Stimulated activated CD4-positive, alpha-beta T cell treated with anti-CD3 and anti-CD28 coated beads, TNF-alpha, amount 100 ng/mL, for 24 hours (primary cell): ENCODE data around the gene NAA80.

Source experiments
- DNase-seq, 3 experiments: peaks; one replicate each; pipeline ENCODE4 v3.0.0-alpha.2; 2020; ENCODE audit warnings: low read depth in 3 of 3

NAA80 gene

DNA sequence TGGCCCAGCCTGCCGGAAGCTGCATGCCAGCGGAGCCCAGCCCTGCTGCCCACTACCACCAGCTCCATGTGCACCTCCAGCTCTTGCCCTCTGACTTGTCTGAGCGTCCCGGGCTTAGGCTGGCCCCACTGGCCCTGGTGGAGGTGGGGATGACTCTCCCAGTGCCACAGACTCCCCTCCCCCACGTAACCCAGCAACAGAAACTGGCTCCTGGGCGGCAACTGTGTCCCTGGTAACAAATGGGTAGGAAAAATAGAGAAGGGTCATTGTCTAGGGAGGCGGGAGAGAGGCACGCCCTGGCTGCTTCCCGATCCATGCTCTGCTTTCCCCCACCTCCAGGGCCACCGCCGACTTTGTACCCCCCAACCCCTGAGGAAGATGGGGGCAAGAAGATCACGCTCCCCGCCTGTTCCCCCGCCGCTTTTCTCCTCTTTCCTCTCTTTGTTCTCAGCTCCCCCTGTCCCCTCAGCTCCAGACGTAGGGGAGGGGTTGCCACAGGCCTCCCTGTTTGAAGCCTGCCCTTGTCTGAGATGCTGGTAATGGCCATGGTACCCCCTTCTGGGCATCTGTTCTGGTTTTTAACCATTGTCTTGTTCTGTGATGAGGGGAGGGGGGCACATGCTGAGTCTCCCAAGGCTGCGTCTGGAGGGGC lies 41.0 kb downstream of the NAA80 start:
- no peak for DNase-seq

DNA sequence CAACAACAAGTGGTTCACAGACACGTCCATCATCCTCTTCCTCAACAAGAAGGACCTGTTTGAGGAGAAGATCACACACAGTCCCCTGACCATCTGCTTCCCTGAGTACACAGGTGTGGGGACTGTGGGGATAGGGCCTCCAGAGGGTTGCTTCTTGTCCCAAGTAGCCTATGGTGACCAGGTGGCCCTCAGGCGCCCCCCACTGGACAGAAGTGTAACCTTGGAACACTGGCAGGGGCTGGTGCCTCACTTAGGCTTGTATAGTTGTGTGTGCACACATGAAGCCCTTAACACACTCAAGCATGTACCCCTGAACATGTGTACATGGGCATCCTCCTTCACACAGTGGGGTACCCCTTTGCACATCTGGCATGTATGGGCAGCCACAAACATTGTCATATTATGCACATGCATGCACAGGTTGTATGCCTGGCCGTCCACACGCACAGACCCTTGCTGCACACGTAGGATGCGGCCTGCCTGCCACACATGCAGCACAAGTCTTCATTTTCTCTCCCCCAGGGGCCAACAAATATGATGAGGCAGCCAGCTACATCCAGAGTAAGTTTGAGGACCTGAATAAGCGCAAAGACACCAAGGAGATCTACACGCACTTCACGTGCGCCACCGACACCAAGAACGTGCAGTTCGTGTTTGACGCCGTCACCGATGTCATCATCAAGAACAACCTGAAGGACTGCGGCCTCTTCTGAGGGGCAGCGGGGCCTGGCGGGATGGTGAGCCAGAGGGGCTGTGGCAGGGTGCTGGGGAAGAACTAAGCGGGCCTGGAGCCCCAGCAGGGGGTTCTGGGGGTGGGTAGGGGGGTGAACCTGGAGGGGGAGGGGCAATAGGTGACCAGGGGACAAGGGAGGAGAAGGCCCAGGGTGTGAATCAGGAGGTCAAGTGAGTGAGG lies 42.0 kb downstream of the NAA80 start:
- peak in 1 of 3 experiments; percentile 49 for DNase-seq

DNA sequence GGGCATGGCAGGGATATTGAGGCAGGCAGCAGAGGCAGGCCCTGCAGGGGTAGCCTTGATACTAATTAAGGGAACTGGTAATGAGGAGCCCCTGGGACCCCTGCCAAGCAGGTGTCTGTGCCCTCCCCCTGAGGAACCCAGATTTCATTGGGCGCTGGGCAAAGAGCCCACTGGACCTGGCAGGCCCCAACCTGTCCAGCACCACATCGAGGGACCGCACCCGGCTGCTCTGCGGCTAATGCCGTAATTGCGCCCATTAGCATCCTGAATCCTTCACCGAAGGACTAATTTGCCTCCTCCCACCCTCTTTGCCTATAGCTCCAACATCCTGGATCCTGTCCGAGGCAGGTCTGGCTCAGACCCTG lies 44.0 kb downstream of the NAA80 start:
- no peak for DNase-seq

DNA sequence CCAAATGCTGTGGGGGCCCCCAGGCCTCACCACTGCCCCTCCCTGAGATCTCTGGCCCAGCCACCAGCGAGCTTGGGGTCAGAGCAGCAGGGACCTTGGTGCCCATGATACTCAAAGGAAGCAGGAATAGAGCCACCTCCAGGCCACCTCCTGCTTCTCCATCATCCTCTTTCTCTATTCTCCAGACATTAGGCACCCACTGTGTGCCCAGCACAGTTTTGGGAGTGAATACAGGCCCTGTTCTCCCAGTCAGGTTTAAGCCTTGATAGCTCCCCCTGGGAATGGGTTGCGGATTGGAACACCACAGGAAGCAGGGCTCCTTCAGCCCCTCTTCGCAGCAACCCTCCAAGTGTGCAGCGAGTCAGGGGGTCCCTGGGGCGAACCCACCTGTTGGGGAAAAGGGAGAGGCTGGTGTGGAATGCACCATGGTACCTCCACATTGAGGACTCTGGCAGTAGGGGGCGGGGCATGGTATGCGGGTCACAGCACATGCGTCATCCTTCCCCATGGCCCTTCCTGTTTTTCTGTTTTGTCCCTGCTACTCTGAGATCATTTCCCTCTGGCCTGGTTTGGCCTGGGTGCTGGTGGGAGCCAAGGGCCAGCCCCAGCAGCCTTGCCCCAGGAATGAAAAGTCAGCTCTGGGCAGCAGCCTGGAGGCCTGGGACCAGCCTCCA lies 44.5 kb downstream of the NAA80 start:
- DNase-seq = no peak

DNA sequence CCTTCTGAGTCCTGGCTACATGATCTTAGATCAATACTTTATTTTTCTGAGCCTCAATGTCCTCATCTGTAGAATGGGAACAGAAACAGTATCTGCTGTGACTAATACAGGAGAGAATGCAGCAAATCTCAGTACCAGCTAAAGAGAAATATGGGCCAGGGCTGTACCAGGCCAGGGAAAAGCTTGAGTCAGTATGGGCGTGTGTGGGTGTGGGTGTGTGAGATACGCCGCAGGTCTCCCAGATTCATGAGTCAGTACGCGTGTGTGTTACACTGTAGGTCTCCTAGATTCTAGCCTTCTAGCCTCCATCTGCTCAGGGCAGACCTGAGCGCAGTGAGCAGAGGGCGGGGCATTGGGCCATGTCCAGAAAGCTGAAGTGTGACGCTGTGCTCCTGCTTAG lies 48.0 kb downstream of the NAA80 start:
- peak in 2 of 3 experiments; percentile 23 to 63 for DNase-seq

DNA sequence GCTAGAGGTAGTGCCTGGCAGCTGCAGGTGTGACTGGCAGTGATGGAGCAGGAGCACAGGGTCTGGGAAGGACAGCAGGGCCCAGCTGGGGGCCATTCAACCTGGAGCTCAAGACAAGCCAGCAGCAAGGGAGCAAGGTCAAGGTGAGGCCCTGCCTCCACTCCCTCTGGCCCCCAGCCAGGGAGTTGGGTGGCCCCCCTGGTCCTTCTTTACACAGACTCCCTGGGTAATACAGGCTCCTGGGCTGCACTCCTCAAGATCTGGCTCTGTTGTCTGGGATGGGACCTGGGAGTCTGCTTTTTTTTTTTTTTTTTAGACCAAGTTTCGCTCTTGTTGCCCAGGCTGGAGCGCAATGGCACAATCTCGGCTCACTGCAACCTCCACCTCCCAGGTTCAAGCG lies 48.7 kb downstream of the NAA80 start:
- no peak for DNase-seq

DNA sequence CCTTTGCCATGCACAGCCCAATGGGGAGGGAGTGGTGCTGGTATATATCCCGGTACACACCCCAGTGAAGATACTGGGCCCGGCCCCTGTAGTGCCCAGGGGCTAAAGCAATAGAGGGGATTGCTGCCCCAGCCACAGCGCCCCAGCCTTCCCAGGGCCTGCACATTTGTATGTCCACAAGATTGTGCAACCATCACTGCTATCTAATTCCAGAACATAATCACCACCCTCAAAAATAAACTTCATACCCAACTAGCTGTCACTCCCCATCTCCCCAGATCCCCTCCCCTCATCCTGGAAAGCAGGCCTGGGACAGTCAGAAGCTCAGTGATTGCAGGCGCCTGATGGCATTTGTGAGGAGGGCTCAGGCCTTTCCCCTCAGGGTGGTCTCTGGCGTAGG lies 49.7 kb downstream of the NAA80 start:
- no peak for DNase-seq

DNA sequence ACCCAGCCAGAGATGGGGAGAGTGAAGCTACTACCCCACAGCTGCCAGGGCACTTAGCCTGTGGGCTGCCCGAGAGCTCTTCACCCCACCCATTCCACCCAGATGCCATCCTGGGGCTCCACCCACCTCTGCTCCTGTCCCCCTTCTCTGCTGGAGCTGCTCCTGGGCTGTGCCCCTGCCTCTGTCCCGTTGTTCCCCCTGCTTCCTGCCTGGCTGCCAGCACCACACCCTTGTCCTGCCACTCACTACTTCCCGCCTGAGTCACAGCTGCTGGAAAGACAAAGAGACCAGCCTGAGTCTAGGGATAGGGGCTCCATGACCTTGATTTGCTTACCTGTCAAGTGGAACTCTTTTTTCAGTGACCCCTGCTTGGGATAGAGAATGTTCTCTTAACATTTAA lies 50.8 kb downstream of the NAA80 start:
- no peak for DNase-seq

DNA sequence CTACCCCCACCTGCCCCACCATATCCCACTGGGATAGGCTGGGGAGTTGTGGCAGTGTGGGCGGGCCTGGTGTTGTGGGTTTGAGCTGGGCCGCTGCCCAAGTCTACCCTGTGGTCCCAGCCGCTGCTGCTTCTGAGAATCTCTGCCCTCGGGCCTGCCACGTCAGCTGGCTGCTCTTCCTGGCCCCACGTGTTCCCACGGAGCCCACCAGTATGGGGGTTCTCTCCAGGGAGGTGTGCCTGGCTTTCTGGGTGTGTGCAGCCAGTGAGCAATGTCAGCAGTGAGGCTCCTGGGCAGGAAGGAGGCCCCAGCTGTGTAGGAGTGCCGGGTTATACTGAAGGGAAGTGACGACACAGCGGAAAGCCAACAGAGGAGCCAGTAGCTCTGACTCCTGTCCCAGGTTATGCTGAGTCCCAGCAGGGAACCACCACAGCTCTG lies 52.7 kb downstream of the NAA80 start:
- DNase-seq = peak; percentile 74 to 85 (median 75)
